K562 (cell line): ENCODE results near the gene LGALS13. TPM values are rescaled to one million over a fixed set of nuclear protein-coding genes. Genes with fewer than 3 reads are reported as not detected.

Experiments
- ATAC-seq: fragments of 200-7000 bp; cut with Tn5 transposase; 3 replicates; pipeline ENCODE4 v1.9.1; 2020; ENCODE audit warnings: moderate library complexity
- BruUV-seq: library from RNA; stranded (reverse); fragments of 400-500 nt; replicated peaks from 2 replicates; lab custom pipeline; 2021; lab: Mats Ljungman, UMichigan
- CTCF ChIA-PET: fragments of 300-600 bp; formaldehyde crosslinking; extraction: SDS; loops from one replicate; lab custom pipeline; 2021; ENCODE audit warnings: low intra/inter-chr PET ratio; lab: Yijun Ruan, JAX
- POLR2A ChIA-PET: fragments of 300-600, 350-650 bp; sonication (Branson Sonifier 250); formaldehyde crosslinking; extraction: SDS; loops from one replicate; lab custom pipeline; 2021; ENCODE audit warnings: antibody characterized with exemption, inconsistent platforms; lab: Yijun Ruan, JAX
- DNase-seq, 4 experiments: peaks; one replicate each; pipeline versions ENCODE4 v3.0.0 to v3.0.0-alpha.2; 2011 to 2018; ENCODE audit warnings: low spot score in 3 of 4, mixed read lengths in 3 of 4; ENCODE audit errors: extremely low read depth in 1 of 4
- FAIRE-seq: peaks from 2 replicates; lab custom pipeline; 2011; peaks lifted over from hg19 to GRCh38; lab: Jason Lieb, UNC
- H2AFZ ChIP-seq: 2 replicates; pipeline ENCODE4 v1.6.0; 2011; ENCODE audit warnings: low read depth, low read length, control low read depth, inconsistent platforms
- H3K27ac ChIP-seq: fragments of 200-600 bp; 3 replicates; pipeline ENCODE4 v1.8.0; 2011; ENCODE audit warnings: low read depth, mild to moderate bottlenecking, control low read depth, inconsistent platforms, low read length, moderate library complexity, mixed read lengths; ENCODE audit errors: extremely low read depth
- H3K27me3 ChIP-seq, 2 experiments: fragments of 300-600 bp in 1 of 2; 2 replicates in 1 of 2; 3 replicates in 1 of 2; pipeline versions ENCODE4 v1.6.0 to v1.8.0; 2011; ENCODE audit warnings: inconsistent platforms in 2 of 2, low read length in 2 of 2, mild to moderate bottlenecking in 1 of 2, mixed read lengths in 1 of 2, moderate library complexity in 1 of 2; ENCODE audit not compliant: control insufficient read depth in 2 of 2, insufficient read depth in 2 of 2
- H3K36me3 ChIP-seq: fragments of 300-600 bp; 3 replicates; pipeline ENCODE4 v1.8.0; 2011; ENCODE audit warnings: mild to moderate bottlenecking, low read length, inconsistent platforms; ENCODE audit not compliant: control insufficient read depth, insufficient read depth
- H3K4me1 ChIP-seq, 2 experiments: fragments of 200-600 bp in 1 of 2; replicated peaks in 1 of 2; 2 replicates in 1 of 2; 3 replicates in 1 of 2; pipeline versions ENCODE4 v1.5.1 to v1.8.0; 2011; ENCODE audit warnings: inconsistent platforms in 2 of 2, low read length in 2 of 2, mild to moderate bottlenecking in 1 of 2, mixed read lengths in 1 of 2, moderate library complexity in 1 of 2; ENCODE audit not compliant: control insufficient read depth in 2 of 2, insufficient read depth in 2 of 2
- H3K4me2 ChIP-seq: 2 replicates; pipeline ENCODE4 v1.6.1; 2011; ENCODE audit warnings: low read length, control low read depth, inconsistent platforms, mixed read lengths; ENCODE audit not compliant: insufficient read depth
- H3K4me3 ChIP-seq: fragments of 200-600 bp; sonication (generic), shearing (Covaris generic); 2 replicates; pipeline ENCODE4 v1.5.1; 2016; ENCODE audit warnings: control low read depth, inconsistent platforms
- H3K79me2 ChIP-seq: fragments of 200-600 bp; 3 replicates; pipeline ENCODE4 v1.8.0; 2011; ENCODE audit warnings: low read length, inconsistent platforms; ENCODE audit not compliant: control insufficient read depth, insufficient read depth
- H3K9ac ChIP-seq, 2 experiments: 2 replicates each; pipeline versions ENCODE4 v1.6.0 to v1.6.1; 2011; ENCODE audit warnings: low read depth in 2 of 2, low read length in 2 of 2, control low read depth in 1 of 2, inconsistent platforms in 1 of 2, mild to moderate bottlenecking in 1 of 2, mixed read lengths in 1 of 2; ENCODE audit not compliant: insufficient read depth in 1 of 2
- H3K9me1 ChIP-seq: one replicate; pipeline ENCODE4 v1.6.0; 2011; ENCODE audit warnings: inconsistent platforms, mild to moderate bottlenecking, low read length, moderate library complexity; ENCODE audit not compliant: control insufficient read depth, insufficient read depth
- H3K9me3 ChIP-seq: replicated peaks from 2 replicates; pipeline ENCODE4 v1.5.1; 2011; ENCODE audit warnings: low read depth, low read length, inconsistent platforms; ENCODE audit not compliant: control insufficient read depth, insufficient read depth
- H4K20me1 ChIP-seq: replicated peaks from 2 replicates; pipeline ENCODE4 v1.6.1; 2011; ENCODE audit warnings: low read length, inconsistent platforms, mixed read lengths; ENCODE audit not compliant: control insufficient read depth, insufficient read depth
- MTF1 ChIP-seq: fragments of 250-450 bp; sonication (Bioruptor Pico); IDR thresholded peaks from 2 replicates; pipeline ENCODE4 v1.9.0; 2021; ENCODE audit warnings: moderate library complexity, mild to moderate bottlenecking, inconsistent platforms, borderline replicate concordance
- MYC ChIP-seq, 2 experiments: fragments of 250-450 bp in 1 of 2; sonication (Bioruptor Pico) in 1 of 2; IDR thresholded peaks; 2 replicates each; pipeline versions ENCODE4 v1.5.1 to v1.6.1; 2012 to 2021; ENCODE audit warnings: low read depth in 2 of 2, borderline replicate concordance in 1 of 2, improper control_type of control experiment in 1 of 2, low read length in 1 of 2, mild to moderate bottlenecking in 1 of 2, moderate library complexity in 1 of 2
- ZFP36 ChIP-seq: fragments of 150-350 bp; IDR thresholded peaks from 2 replicates; pipeline ENCODE4 v1.6.1; 2018; ENCODE audit warnings: low read length, low read depth; ENCODE audit not compliant: partially characterized antibody
- WGBS: fragments of 100-300 bp; shearing (Covaris generic); methylation state at CpG from one replicate; pipeline ENCODE4 v1.1.6; 2016; ENCODE audit warnings: low coverage, mixed read lengths; ENCODE audit not compliant: insufficient coverage; ENCODE audit errors: missing lambda C conversion rate; 5-methylcytosine and 5-hydroxymethylcytosine counted together
- in situ Hi-C: fragments of 300-500 bp; cut with MboI; formaldehyde crosslinking; loops from 4 replicates; pipeline ENCODE4 v1.15.0; 2018; ENCODE audit warnings: inconsistent platforms, mixed read lengths
- intact Hi-C: fragments of 100-400 bp; cut with micrococcal nuclease; formaldehyde crosslinking; loops from 2 replicates; pipeline ENCODE4 v1.14.2; 2022
- polyA plus RNA-seq, 8 experiments: library from polyadenylated mRNA; depleted of rRNA in 4 of 8; stranded (reverse) in 5 of 8; unstranded in 3 of 8; fragments of >200 nt; fragmentation: Nextera tagmentation in 2 of 8; fragmentation: Illumina TruSeq in 1 of 8; extraction: Ambion mirVana in 2 of 8; extraction: Trizol in 1 of 8; gene quantifications; 2 replicates each; pipeline versions ENCODE4 v1.2.1 to v1.2.3, GENCODE V29; 2011 to 2014; ENCODE audit warnings: inconsistent platforms in 1 of 8, missing spikeins in 1 of 8
- total RNA-seq, 7 experiments: library from RNA; depleted of rRNA in 6 of 7; stranded (reverse); fragments of >200 nt in 6 of 7; fragmentation: Illumina TruSeq in 2 of 7; extraction: Trizol in 2 of 7; gene quantifications; 2 replicates each; pipeline versions ENCODE4 v1.2.1 to v1.2.3, GENCODE V29; 2011 to 2021; ENCODE audit warnings: low replicate concordance in 1 of 7

The LGALS13 gene
- total and polyA plus RNA-seq, 9 of the 15 experiments (the other 6 are each of a cell fraction or from before 2014, with no cell fraction given): 0.11 to 0.43 TPM; not detected in 7

- 0% methylated on average over 2 of the region's 2 CpGs for WGBS
- in situ Hi-C loops: no loop called here
- Histone ChIP-seq H3K9me1 (no peaks in the 10 kb centered on the region), H3K36me3 (no peaks in the 10 kb centered on the region), H4K20me1 (no peaks in the 10 kb centered on the region), H3K27ac (no peak overlapping the region), H3K4me1 (no peaks in the 10 kb centered on the region), H3K9ac (no peak overlapping the region), H3K9me3 (no peaks in the 10 kb centered on the region), H3K4me2 (no peak overlapping the region), H2AFZ (no peak overlapping the region), H3K27me3 (0 out of 5 replicates have a peak, but pooled peaks cover 0 to under 1% of the 10 kb centered on the region in 2 experiments), H3K79me2 (no peaks in the 10 kb centered on the region), H3K4me3 (no peak overlapping the region)
- FAIRE-seq: no peak
- ATAC-seq: no peak
- ChIA-PET POLR2A (no interaction called here), CTCF (no interaction called here)
- TF ChIP-seq MYC (IDR thresholded peaks at IDR 0.05; ENCODE audit: low read depth, low read length) (no peak), MYC (CRISPR knock-in tag; IDR thresholded peaks at IDR 0.05; ENCODE audit: borderline replicate concordance, low read depth) (no peak), ZFP36 (peak; percentile 60)
- no TSS peak for BruUV-seq
- intact Hi-C loops: no loop called here
- DNase-seq: no peak
These were observed 11.3 kb downstream of the LGALS13 start for GRCh38 chr19:39613597-39613996.

GRCh38 chr19:39617745-39618144, 15.4 kb downstream of the LGALS13 start:
- 8% methylated on average over 1 of the region's 1 CpG for WGBS
- Histone ChIP-seq H3K4me2 (no peak overlapping the region), H3K36me3 (no peaks in the 10 kb centered on the region), H3K4me1 (no peaks in the 10 kb centered on the region), H3K79me2 (no peaks in the 10 kb centered on the region), H4K20me1 (no peaks in the 10 kb centered on the region), H3K9me3 (no peaks in the 10 kb centered on the region), H2AFZ (no peak overlapping the region), H3K9ac (no peak overlapping the region), H3K4me3 (no peak overlapping the region), H3K27ac (no peak overlapping the region), H3K9me1 (no peaks in the 10 kb centered on the region), H3K27me3 (no peaks in the 10 kb centered on the region)
- DNase-seq (no peak), ATAC-seq (no peak), FAIRE-seq (no peak)
- CTCF ChIA-PET: interaction anchor here (0.6 kb wide), 1 partner anchor 70 kb away, joined by 3 read pairs; no protein-coding TSS in a partner anchor
- POLR2A ChIA-PET: no interaction called here
- no TSS peak for BruUV-seq
- no peak for TF ChIP-seq MTF1 (CRISPR knock-in tag)
- in situ Hi-C loops: no loop called here
- intact Hi-C loops: no loop called here
